Prostate gland (tissue), 2 donors: ENCODE measurements around the gene SLC17A6.

Experiments used
- CTCF ChIP-seq, 4 experiments: fragments of 200-600 bp in 2 of 4; fragments of 450-650 bp in 2 of 4; sonication (generic) in 2 of 4; IDR thresholded peaks; 1 replicate in 3 of 4; 2 replicates in 1 of 4; pipeline ENCODE4 v1.5.1; 2016 to 2019; ENCODE audit warnings: antibody characterized with exemption in 4 of 4, mild to moderate bottlenecking in 2 of 4, moderate library complexity in 2 of 4
- POLR2AphosphoS5 ChIP-seq: sonication (generic); formaldehyde crosslinking; IDR thresholded peaks from one replicate; pipeline ENCODE4 v1.6.1; 2017; ENCODE audit warnings: antibody characterized with exemption

DNA sequence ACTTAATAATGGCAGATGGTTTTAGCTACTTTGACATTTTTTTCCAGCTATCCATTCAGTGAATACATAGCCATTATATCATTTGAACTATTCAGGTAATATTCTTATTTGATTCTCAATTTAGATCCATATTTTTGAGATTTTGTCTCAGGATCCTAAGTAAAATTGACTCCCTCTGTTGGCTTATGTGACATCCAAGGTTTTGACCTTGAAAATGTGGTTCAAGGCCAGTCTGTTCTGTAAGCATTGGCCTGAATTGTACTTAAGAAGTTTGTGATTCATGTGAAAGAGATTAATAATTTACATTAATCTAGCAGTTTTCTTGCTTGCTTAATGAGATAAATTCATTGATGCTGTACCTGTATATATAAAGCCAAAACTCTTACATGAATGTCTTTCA lies 1.6 kb upstream of the SLC17A6 start:
- no peak for TF ChIP-seq CTCF (IDR thresholded peaks at IDR 0.05)
- TF ChIP-seq POLR2AphosphoS5: no peak
